ENCODE measurements around the gene TPRX2. TPM values are rescaled to one million over a fixed set of nuclear protein-coding genes. Genes with fewer than 3 reads are reported as not detected.

Gene TPRX2
- total and polyA plus RNA-seq, 2 of the 13 experiments (the other 11 are each of a cell fraction or from before 2014, with no cell fraction given), result not detected

- TF ChIP-seq ZNF33A (CRISPR knock-in tag; IDR thresholded peaks at IDR 0.05; ENCODE audit: borderline replicate concordance) (no peak), FOXK1 (CRISPR knock-in tag; IDR thresholded peaks at IDR 0.05; ENCODE audit: borderline replicate concordance, low read depth) (no peak), ZNF180 (CRISPR knock-in tag; IDR thresholded peaks at IDR 0.05; ENCODE audit: borderline replicate concordance, low read depth) (no peak), ZNF121 (CRISPR knock-in tag; IDR thresholded peaks at IDR 0.05) (no peak), JUN (CRISPR knock-in tag; IDR thresholded peaks at IDR 0.05) (no peak), POLR2AphosphoS2 (IDR thresholded peaks at IDR 0.05; ENCODE audit: low read depth, low read length) (no peak), IKZF4 (CRISPR knock-in tag; IDR thresholded peaks at IDR 0.05; ENCODE audit: borderline replicate concordance, low read depth, not compliant biosample characterization) (no peak)
Measured at GRCh38 chr19:47897861-47898260, 38.8 kb downstream of the TPRX2 start (continued).

- ATAC-seq (no peak), FAIRE-seq (no peak), DNase-seq (ENCODE audit: low spot score) (no peak)
- in situ Hi-C loops (cut with HindIII; ENCODE audit: extremely low pct_ligation_motif_present, low pct_unique_long_range_greater_than_20kb), result no loop called here
- H3K9ac ChIP-seq (ENCODE audit: insufficient read depth, low read depth, low read length), result no peak overlapping the region
- TF ChIP-seq MIER3 (CRISPR knock-in tag; IDR thresholded peaks at IDR 0.05; ENCODE audit: borderline replicate concordance), result no peak
- TF ChIP-seq ZNF564 (CRISPR knock-in tag; IDR thresholded peaks at IDR 0.05), result 0 out of 2 replicates have a peak, but pooled peaks have one; percentile 55
- no peak overlapping the region for H2AFZ ChIP-seq (ENCODE audit: low read length)
- ChIA-PET POLR2A (no interaction called here), CTCF (ENCODE audit: low intra/inter-chr PET ratio, low total read pairs) (no interaction called here)
- peaks cover 41% of the 10 kb centered on the region for H3K4me1 ChIP-seq (ENCODE audit: insufficient read depth, low read length)
- H3K9me3 ChIP-seq (ENCODE audit: low read length), result no peaks in the 10 kb centered on the region
- no peaks in the 10 kb centered on the region for H3K79me2 ChIP-seq (ENCODE audit: insufficient read depth, low read length)
- intact Hi-C loops (cut with micrococcal nuclease; ENCODE audit: unreplicated experiment), result no loop called here
- H3K27me3 ChIP-seq (ENCODE audit: control insufficient read depth in 1 of 2, insufficient read depth in 2 of 2, low read length in 2 of 2), result no peaks in the 10 kb centered on the region
- BruUV-seq (replicated peaks), result no TSS peak
- H3K4me3 ChIP-seq (replicated peaks in 1 of 3; ENCODE audit: insufficient read depth in 1 of 3, low read depth in 2 of 3, low read length in 3 of 3), result no peak overlapping the region
- no peak overlapping the region for H3K4me2 ChIP-seq (ENCODE audit: low read depth, low read length)
- H3K27ac ChIP-seq (ENCODE audit: extremely low read length, insufficient read depth, low read length), result no peak overlapping the region
- WGBS (ENCODE audit: low lambda C conversion rate), result 93% methylated on average over 8 of the region's 8 CpGs
- no peaks in the 10 kb centered on the region for H3K36me3 ChIP-seq (replicated peaks in 1 of 2; ENCODE audit: control insufficient read depth in 1 of 2, insufficient read depth in 2 of 2, low read length in 2 of 2)
- no peaks in the 10 kb centered on the region for H4K20me1 ChIP-seq (ENCODE audit: insufficient read depth, low read length)
Measured at GRCh38 chr19:47899335-47899734, 40.3 kb downstream of the TPRX2 start.
